ELR (cell line): ENCODE measurements around the gene TRMT61B.

Source experiments
- DNase-seq: peaks from one replicate; pipeline ENCODE4 v3.0.0-alpha.2; 2015; ENCODE audit warnings: low read depth

Gene TRMT61B

GRCh38 chr2:28870146-28870891 lies at the start of gene TRMT61B:
TRMT61B (minus strand) TSS chr2:28870309; CDS start chr2:28870277, 32 bp downstream.
- DNase-seq, result peak; percentile 94

- no peak for DNase-seq
Observed at GRCh38 chr2:28915939-28916338, 45.8 kb upstream of the TRMT61B start.

- no peak for DNase-seq
Observed at GRCh38 chr2:28909655-28910353, 39.7 kb upstream of the TRMT61B start.

GRCh38 chr2:28908172-28908571 lies 38.1 kb upstream of the TRMT61B start:
- DNase-seq, result no peak

GRCh38 chr2:28906821-28907220 lies 36.7 kb upstream of the TRMT61B start:
- DNase-seq, result no peak

- peak; percentile 46 for DNase-seq
Observed at GRCh38 chr2:28906376-28906775, 36.3 kb upstream of the TRMT61B start.

GRCh38 chr2:28905533-28905932 lies 35.4 kb upstream of the TRMT61B start:
- DNase-seq, result no peak

- DNase-seq, result no peak
Observed at GRCh38 chr2:28904802-28905457, 34.8 kb upstream of the TRMT61B start.

- DNase-seq, result peak; percentile 61
Observed at GRCh38 chr2:28904295-28904694, 34.2 kb upstream of the TRMT61B start.

- DNase-seq, result no peak
Observed at GRCh38 chr2:28902584-28902983, 32.5 kb upstream of the TRMT61B start.

- no peak for DNase-seq
Observed at GRCh38 chr2:28901841-28902240, 31.7 kb upstream of the TRMT61B start.

- no peak for DNase-seq
Observed at GRCh38 chr2:28901202-28901601, 31.1 kb upstream of the TRMT61B start.

- no peak for DNase-seq
Observed at GRCh38 chr2:28898048-28898447, 27.9 kb upstream of the TRMT61B start.

GRCh38 chr2:28896906-28897305 lies 26.8 kb upstream of the TRMT61B start:
- peak; percentile 87 for DNase-seq

- peak; percentile 76 for DNase-seq
Observed at GRCh38 chr2:28895189-28895893, 25.2 kb upstream of the TRMT61B start.

- DNase-seq, result peak; percentile 98
Observed at GRCh38 chr2:28894470-28895188, 24.5 kb upstream of the TRMT61B start, which contains the start of gene WDR43. WDR43 (plus strand) TSS chr2:28894667; CDS start chr2:28894699, 32 bp downstream.

GRCh38 chr2:28893488-28893887 lies 23.4 kb upstream of the TRMT61B start:
- DNase-seq, result no peak

GRCh38 chr2:28880193-28880592 lies 10.1 kb upstream of the TRMT61B start:
- no peak for DNase-seq

- no peak for DNase-seq
Observed at GRCh38 chr2:28871620-28872019, 1.5 kb upstream of the TRMT61B start.

- peak; percentile 73 for DNase-seq
Observed at GRCh38 chr2:28869494-28870145, 489 bp downstream of the TRMT61B start.

GRCh38 chr2:28868611-28869010 lies 1.5 kb downstream of the TRMT61B start:
- no peak for DNase-seq
